Sigmoid colon (tissue), 4 donors: ENCODE data around the gene CRIP3.

Experiments
- POLR2AphosphoS5 ChIP-seq, 4 donors: sonication (generic); formaldehyde crosslinking; IDR thresholded peaks; one replicate each; pipeline ENCODE4 v1.6.1; 2017; ENCODE audit warnings: antibody characterized with exemption in 4 of 4
- TF ChIP-seq, protein P1 (sequence below), 4 experiments: fragments of 450-650 bp in 3 of 4; fragments of 200-600 bp in 1 of 4; IDR thresholded peaks; one replicate each; pipeline ENCODE4 v1.5.1; 2016 to 2019; ENCODE audit warnings: antibody characterized with exemption in 4 of 4, mild to moderate bottlenecking in 3 of 4, moderate library complexity in 2 of 4

GRCh38 chr6:43293698-43294097 lies 14.9 kb downstream of the CRIP3 start:
- TF ChIP-seq, protein P1, sequence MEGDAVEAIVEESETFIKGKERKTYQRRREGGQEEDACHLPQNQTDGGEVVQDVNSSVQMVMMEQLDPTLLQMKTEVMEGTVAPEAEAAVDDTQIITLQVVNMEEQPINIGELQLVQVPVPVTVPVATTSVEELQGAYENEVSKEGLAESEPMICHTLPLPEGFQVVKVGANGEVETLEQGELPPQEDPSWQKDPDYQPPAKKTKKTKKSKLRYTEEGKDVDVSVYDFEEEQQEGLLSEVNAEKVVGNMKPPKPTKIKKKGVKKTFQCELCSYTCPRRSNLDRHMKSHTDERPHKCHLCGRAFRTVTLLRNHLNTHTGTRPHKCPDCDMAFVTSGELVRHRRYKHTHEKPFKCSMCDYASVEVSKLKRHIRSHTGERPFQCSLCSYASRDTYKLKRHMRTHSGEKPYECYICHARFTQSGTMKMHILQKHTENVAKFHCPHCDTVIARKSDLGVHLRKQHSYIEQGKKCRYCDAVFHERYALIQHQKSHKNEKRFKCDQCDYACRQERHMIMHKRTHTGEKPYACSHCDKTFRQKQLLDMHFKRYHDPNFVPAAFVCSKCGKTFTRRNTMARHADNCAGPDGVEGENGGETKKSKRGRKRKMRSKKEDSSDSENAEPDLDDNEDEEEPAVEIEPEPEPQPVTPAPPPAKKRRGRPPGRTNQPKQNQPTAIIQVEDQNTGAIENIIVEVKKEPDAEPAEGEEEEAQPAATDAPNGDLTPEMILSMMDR (IDR thresholded peaks at IDR 0.05), result no peak
- TF ChIP-seq POLR2AphosphoS5 (IDR thresholded peaks at IDR 0.05), result no peak
